ENCODE data around the gene VPS37B.
"Not testable (repeated sequence)": the region's sequence is repeated elsewhere in the genome, so short reads cannot be mapped to it uniquely, and the experiment has no call there.

The VPS37B gene

GRCh38 chr12:122895704-122896636 lies at the start of gene VPS37B:
TSS of gene VPS37B (minus strand) at chr12:122896124. CDS start at chr12:122896062, 62 bp downstream.
- peak; percentile 73 for DNase-seq (ENCODE audit: low spot score)

DNA sequence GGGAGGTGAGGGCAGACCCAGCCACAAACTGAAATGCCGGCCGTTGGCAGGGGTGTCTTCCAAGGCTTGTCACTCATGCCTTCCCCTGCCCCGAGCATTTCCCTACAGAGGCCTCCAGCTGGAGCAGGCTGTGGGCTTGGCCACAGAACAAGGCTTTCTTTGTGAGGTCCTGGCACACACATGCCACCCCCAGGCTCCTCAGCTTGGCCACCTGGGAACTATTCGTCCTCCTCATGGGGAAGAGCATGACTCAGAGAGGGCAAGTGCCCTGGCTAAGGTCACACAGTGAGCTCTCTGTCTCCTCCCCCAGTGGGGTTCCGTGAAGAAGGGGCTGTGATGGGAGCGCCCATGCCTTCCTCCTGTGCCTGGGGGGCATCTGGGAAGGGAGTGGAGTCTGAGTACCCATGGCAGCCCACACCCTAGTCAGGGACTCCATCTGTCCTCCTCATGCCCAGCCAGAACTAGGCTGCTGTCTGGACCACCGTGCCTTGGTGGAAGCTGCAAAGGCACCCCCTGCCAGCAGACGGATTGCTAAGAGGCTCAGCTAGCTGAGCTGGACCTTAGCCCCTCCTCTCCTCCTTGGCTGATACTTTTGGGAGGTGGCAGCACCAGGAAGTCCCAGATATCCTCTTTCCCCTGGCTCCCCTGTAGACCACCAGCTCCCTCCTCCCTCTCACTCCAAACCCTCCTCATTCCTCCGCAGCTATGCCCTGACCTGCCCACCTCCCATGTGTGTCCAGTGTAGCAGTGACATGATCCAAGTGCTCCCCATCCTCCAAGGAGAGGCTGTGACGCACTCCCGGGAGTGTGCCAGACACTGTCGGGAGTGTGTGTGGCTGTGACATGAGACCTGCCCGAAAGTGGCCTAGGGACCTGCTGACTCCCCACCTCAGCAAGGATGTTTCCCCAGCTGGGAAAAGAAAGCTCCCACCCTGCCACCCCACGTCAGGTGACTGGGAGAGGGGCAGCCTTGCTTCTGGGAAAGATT lies 49.0 kb upstream of the VPS37B start:
- no peak for DNase-seq (ENCODE audit: low spot score)

GRCh38 chr12:122943196-122943595 lies 47.3 kb upstream of the VPS37B start:
- DNase-seq (ENCODE audit: low spot score) = no peak

GRCh38 chr12:122942637-122943036 lies 46.7 kb upstream of the VPS37B start:
- DNase-seq (ENCODE audit: low spot score) = no peak

DNA sequence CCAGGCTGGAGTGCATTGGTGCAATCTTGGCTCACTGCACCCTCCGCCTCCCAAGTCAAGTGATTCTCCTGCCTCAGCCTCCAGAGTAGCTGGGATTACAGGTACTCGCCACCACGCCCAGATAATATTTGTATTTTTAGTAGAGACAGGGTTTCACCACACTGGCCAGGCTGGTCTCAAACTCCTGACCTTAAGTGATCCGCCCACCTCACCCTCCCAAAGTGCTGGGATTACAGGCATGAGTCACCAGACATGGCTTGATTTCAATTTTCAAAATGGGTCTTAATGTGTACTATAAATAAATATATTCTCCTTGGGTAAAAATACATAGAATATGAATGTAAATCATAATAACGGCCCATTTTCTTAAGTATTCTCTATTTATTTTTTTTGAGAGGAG lies 45.4 kb upstream of the VPS37B start:
- DNase-seq (ENCODE audit: low spot score) = not testable (repeated sequence)

DNA sequence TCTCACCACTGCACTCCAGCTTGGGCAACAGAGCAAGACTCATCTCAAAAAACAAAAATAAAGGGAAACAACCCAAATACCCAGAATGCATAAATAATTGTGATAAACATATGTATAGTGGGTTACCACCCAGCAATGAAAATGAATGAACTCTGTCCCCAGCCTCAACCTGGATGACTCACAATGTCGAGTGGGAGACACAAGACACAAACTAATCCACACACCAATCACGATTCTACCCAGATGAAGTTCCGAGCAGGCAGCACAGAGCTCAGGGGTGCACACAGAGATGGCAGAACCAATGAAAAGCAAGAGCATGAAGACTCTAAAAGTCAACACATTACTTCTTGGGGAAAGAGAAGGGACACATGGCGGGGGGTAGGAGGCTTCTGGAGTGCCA lies 43.2 kb upstream of the VPS37B start:
- no peak for DNase-seq (ENCODE audit: low spot score)

DNA sequence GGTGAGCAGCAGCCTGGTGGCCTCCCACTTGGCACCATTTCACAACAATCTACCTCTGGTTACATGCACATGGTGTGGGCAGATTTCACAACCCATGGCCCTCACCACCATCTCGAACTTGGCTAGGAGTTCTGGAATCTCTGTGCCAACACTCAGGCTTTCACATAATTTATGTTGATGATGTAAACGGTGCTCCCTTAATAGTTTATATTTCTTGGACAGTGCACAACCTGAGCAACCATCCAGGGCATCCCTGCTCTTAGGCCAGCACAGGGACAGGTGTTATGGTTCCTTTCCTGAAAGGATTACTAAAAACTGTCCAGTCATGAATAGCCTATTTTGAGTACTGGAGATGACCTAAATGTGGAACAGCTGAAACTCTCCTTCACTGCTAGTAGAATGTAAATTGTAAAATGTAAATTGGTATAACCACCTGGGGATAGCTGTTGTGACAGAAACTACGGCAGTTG lies 41.7 kb upstream of the VPS37B start:
- DNase-seq (ENCODE audit: low spot score) = no peak

DNA sequence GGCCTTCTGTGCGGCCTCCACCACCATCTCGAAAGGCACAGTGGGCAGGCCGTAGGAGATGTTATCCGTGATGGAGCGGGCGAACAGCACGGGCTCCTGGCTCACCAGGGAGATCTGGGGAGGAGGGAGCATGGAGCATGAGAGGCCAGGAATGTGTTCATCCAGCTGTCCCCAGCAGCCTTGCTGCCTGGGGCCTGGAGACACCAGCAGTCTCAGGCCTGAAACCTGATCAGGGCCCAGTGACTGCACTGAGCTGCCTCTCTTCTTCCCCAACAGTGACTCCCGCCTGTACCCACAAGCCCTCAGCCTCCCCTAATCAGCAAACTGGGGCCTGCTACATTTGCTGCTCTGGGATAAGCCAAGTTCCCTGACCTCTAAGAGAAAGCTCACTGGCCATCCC lies 39.4 kb upstream of the VPS37B start:
- no peak for DNase-seq (ENCODE audit: low spot score)

DNA sequence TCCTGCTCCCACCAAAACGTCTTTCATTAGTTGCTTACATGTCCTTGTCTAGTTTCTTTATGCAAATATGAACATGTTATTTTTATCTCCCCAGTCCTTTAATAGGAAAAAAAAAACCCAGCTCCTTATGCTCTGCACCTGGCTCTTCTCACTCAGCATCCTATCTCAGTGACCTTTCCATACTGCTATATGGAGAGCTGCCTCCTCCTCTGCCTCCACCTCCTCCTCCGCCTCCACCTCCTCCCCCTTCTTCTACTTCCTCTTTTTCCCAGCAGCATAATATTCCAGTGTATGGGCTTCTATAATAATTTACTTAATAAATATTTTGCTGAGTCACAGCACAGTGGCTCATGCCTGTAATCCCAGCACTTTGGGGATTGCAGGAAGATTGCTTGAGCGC lies 38.8 kb upstream of the VPS37B start:
- no peak for DNase-seq (ENCODE audit: low spot score)

GRCh38 chr12:122932207-122932606 lies 36.3 kb upstream of the VPS37B start:
- DNase-seq (ENCODE audit: low spot score) = no peak

GRCh38 chr12:122929812-122930211 lies 33.9 kb upstream of the VPS37B start:
- DNase-seq (ENCODE audit: low spot score) = no peak

DNA sequence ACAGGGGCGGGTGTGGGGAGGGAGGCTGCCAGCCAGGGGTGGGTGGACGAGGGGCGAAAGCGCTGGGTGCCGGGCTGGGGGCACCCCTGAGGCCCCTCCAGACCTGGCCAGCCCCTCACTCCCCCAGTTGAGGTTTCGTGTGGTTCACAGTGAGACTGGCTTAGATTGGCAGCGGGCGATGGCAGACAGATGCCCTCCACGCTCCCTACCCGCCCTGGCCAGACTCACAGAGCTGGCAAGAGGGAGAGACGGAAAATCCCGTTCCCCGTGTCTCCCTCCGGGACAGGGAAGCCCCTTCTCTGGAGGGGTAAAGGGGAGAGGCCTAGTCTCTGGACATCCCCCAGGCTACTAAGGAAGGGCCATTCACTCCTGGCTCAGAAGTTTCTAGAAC lies 33.2 kb upstream of the VPS37B start:
- no peak for DNase-seq (ENCODE audit: low spot score)

DNA sequence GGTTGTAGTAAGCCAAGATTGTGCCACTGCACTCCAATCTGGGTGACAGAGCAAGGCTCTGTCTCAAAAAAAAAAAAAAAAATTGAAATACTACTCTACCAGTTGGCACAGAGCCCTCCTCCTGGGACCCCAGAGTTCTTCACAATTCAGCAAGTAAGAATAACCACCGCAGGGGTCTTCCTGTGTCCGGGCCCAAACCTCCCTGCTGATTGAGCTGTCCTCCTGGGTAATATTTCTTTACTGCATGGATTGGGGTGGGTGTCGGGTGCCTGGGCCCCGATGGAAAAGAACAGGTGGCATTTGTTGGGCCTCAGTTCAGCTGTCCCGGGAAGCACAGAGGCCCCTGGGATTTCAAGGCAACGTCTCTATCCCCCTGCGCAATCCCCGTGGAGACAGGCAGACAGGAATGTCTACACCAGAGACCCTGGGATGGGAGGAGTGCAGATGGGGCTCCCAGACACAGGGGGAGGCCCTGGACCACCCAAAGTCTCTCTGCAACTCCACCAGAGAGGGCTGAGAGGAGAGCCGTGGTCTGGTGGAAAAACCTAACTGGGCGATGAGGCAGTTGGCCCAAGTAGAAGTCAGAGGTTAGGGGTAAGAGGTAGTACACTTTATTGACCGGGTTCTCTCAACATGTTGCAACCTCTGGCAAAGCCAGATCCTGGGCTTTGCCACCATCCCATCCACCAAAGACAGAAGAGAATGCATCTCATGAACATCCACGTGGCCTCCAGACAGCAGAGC lies 32.7 kb upstream of the VPS37B start:
- DNase-seq (ENCODE audit: low spot score) = no peak

GRCh38 chr12:122927756-122928403 lies 32.0 kb upstream of the VPS37B start:
- DNase-seq (ENCODE audit: low spot score) = no peak

DNA sequence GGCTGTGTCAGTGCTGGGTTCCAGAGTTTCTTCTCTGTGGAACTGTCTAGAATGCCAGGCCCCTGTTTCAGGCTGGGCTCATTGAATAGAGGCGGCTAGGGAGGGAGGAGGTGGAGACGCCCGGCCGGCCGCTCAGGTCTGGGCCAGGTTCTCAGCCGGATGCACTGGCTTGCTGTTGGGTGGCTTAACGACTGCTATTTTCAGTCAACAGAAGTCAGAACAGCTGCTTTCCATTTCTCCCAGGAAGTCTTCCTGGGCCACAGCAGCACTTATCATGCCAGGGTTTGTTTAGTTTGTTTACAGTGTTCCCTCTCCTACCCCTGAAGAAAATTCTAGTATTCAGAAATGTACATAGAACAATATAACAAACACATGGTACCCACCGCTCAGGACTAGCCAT lies 26.0 kb upstream of the VPS37B start:
- DNase-seq (ENCODE audit: low spot score) = no peak

DNA sequence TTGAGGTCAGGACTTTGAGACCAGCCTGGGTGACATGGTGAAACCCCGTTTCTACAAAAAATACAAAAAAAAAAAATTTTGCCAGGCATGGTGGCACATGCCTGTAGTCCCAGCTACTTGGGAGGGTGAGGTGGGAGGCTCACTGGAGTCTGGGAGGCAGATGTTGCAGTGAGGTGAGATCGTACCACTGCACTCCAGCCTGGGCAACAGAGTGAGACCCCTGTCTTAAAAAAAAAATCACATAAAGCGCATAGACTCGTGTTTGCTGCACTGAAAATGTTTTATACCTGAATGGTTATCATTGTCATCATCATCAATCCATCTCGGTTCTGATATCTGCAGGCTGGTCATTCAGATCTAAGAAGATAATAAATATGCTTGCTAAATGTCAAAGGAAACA lies 24.8 kb upstream of the VPS37B start:
- no peak for DNase-seq (ENCODE audit: low spot score)

DNA sequence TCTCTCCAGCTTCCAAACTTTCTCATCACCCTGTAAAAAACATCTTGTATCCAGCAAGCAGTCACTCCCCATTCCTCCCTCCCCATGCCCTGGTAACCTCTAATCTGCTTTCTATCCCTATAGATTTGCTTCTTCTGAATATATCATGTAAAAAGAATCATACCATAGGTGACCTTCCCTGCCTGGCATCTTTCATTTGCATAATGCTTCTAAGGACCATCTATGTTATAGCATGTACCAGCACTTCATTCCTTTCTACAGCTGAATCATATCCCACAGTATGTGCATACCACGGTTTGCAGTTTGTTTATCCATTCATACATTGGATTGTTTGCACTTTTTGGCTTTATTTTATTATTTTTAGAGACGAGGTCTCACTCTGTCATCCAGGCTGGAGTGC lies 22.9 kb upstream of the VPS37B start:
- no peak for DNase-seq (ENCODE audit: low spot score)

DNA sequence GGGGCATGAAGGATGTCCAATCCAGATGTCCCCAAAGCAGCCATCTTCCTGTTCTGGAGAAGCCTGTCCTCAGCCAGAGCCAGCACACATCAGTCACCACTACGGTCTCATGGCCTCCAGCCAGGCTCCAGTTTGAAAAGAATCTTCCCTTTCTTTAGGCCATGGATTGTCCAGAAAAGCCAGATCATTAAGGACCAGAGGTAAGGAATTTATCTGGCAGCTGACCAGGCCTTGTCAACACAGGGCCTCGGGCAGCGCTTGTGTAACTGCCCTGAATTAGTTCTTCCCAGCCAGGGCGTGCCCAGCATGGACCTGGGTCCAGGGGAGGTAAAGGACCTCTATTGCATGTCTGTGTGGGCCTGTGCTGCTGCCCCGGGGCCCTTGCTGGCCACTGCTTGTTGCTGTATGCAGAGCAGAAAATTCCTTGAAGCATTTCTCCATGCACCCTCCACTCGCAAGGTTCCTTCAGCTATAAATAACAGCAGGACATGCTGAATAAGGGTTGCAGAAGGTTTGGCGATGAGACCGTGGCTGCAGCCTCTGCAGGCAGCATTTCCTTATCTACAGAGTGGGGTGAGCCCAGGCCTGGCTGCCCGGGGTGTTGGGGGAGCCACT lies 21.7 kb upstream of the VPS37B start:
- DNase-seq (ENCODE audit: low spot score) = peak; percentile 63

GRCh38 chr12:122909442-122910288 lies 13.7 kb upstream of the VPS37B start:
- DNase-seq (ENCODE audit: low spot score) = no peak

GRCh38 chr12:122908915-122909314 lies 13.0 kb upstream of the VPS37B start:
- no peak for DNase-seq (ENCODE audit: low spot score)

All from HuH-7 (cell line).